HepG2 (cell line): ENCODE results near the gene ABCB11.

Experiments
- BHLHE40 ChIP-seq: IDR thresholded peaks from 2 replicates; pipeline ENCODE4 v1.6.1; 2011; ENCODE audit warnings: low read length, improper control_type of control experiment
- EZH2 ChIP-seq: conservative IDR thresholded peaks from 2 replicates; pipeline ENCODE4 v1.6.1; 2012; ENCODE audit warnings: mild to moderate bottlenecking, low read depth, low read length, moderate library complexity
- HDAC2 ChIP-seq: sonication (generic); formaldehyde crosslinking; IDR thresholded peaks from 2 replicates; pipeline ENCODE4 v1.4.0; 2020; ENCODE audit warnings: missing genetic modification reagents
- MXI1 ChIP-seq: IDR thresholded peaks from 3 replicates; pipeline ENCODE4 v1.6.1; 2012; ENCODE audit warnings: low read depth, low read length, inconsistent platforms, borderline replicate concordance
- NFYB ChIP-seq: sonication (generic); formaldehyde crosslinking; IDR thresholded peaks from 2 replicates; pipeline ENCODE4 v1.4.0; 2020; ENCODE audit warnings: missing genetic modification reagents
- POLR2AphosphoS5 ChIP-seq: IDR thresholded peaks from 2 replicates; pipeline ENCODE4 v1.6.1; 2012; ENCODE audit warnings: low read depth, low read length
- SRF ChIP-seq: IDR thresholded peaks from 2 replicates; pipeline ENCODE4 v1.6.1; 2011; ENCODE audit warnings: mild to moderate bottlenecking, low read depth, low read length, moderate library complexity
- TGIF2 ChIP-seq: IDR thresholded peaks from 2 replicates; pipeline ENCODE4 v1.6.1; 2016; ENCODE audit warnings: control low read depth, missing compliant biosample characterization
- ZBTB8A ChIP-seq: sonication (generic); formaldehyde crosslinking; IDR thresholded peaks from 2 replicates; pipeline ENCODE4 v1.4.0; 2020; ENCODE audit warnings: mild to moderate bottlenecking, low read depth, missing genetic modification reagents, borderline replicate concordance
- ZFP62 ChIP-seq: sonication (generic); formaldehyde crosslinking; IDR thresholded peaks from 2 replicates; pipeline ENCODE4 v1.4.0; 2020; ENCODE audit warnings: missing genetic modification reagents
- TF ChIP-seq, protein P1 (sequence below): sonication (generic); formaldehyde crosslinking; IDR thresholded peaks from 2 replicates; pipeline ENCODE4 v1.5.0; 2020; ENCODE audit warnings: mild to moderate bottlenecking, missing genetic modification reagents, moderate library complexity
- TF ChIP-seq, protein P2 (sequence below), 2 experiments: fragments of 450-650 bp in 1 of 2; sonication (generic) in 1 of 2; formaldehyde crosslinking; IDR thresholded peaks; 2 replicates each; pipeline versions ENCODE4 v1.5.0 to v1.8.0; 2020 to 2022; ENCODE audit warnings: mild to moderate bottlenecking in 1 of 2, missing genetic modification reagents in 1 of 2

GRCh38 chr2:168993538-168993937 is 37.6 kb downstream of the ABCB11 start:
- no peak for TF ChIP-seq MXI1
- TF ChIP-seq POLR2AphosphoS5 = no peak
- TF ChIP-seq, protein P1, sequence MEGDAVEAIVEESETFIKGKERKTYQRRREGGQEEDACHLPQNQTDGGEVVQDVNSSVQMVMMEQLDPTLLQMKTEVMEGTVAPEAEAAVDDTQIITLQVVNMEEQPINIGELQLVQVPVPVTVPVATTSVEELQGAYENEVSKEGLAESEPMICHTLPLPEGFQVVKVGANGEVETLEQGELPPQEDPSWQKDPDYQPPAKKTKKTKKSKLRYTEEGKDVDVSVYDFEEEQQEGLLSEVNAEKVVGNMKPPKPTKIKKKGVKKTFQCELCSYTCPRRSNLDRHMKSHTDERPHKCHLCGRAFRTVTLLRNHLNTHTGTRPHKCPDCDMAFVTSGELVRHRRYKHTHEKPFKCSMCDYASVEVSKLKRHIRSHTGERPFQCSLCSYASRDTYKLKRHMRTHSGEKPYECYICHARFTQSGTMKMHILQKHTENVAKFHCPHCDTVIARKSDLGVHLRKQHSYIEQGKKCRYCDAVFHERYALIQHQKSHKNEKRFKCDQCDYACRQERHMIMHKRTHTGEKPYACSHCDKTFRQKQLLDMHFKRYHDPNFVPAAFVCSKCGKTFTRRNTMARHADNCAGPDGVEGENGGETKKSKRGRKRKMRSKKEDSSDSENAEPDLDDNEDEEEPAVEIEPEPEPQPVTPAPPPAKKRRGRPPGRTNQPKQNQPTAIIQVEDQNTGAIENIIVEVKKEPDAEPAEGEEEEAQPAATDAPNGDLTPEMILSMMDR (CRISPR knock-in tag) = no peak
- no peak for TF ChIP-seq NFYB
- no peak for TF ChIP-seq BHLHE40
- TF ChIP-seq TGIF2 = no peak
- TF ChIP-seq SRF = no peak
- TF ChIP-seq, protein P2, sequence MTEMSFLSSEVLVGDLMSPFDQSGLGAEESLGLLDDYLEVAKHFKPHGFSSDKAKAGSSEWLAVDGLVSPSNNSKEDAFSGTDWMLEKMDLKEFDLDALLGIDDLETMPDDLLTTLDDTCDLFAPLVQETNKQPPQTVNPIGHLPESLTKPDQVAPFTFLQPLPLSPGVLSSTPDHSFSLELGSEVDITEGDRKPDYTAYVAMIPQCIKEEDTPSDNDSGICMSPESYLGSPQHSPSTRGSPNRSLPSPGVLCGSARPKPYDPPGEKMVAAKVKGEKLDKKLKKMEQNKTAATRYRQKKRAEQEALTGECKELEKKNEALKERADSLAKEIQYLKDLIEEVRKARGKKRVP (CRISPR knock-in tag; IDR thresholded peaks at IDR 0.05) = no peak
- TF ChIP-seq ZBTB8A = no peak
- no peak for TF ChIP-seq ZFP62 (CRISPR knock-in tag)
- no peak for TF ChIP-seq HDAC2 (CRISPR knock-in tag)
- TF ChIP-seq EZH2 = no peak
